Endodermal cell (in vitro differentiated cells): ENCODE measurements around the gene VPS37C. TPM values are rescaled to one million over a fixed set of nuclear protein-coding genes. Genes with fewer than 3 reads are reported as not detected.

ENCODE experiments used
- DNase-seq: peaks from one replicate; pipeline ENCODE4 v3.0.0-alpha.2; 2017
- H3K27ac ChIP-seq: 2 replicates; pipeline ENCODE4 v1.5.1; 2013; ENCODE audit warnings: mild to moderate bottlenecking, low read depth, low read length, moderate library complexity
- H3K27me3 ChIP-seq: 2 replicates; pipeline ENCODE4 v1.6.1; 2013; ENCODE audit warnings: mild to moderate bottlenecking, low read length, moderate library complexity; ENCODE audit not compliant: insufficient read depth, control insufficient read depth, poor library complexity, severe bottlenecking
- H3K36me3 ChIP-seq: 2 replicates; pipeline ENCODE4 v1.7.0; 2013; ENCODE audit warnings: mild to moderate bottlenecking, low read length, moderate library complexity; ENCODE audit not compliant: control insufficient read depth, insufficient read depth
- H3K4me1 ChIP-seq: one replicate; pipeline ENCODE4 v1.7.0; 2013; ENCODE audit warnings: low read length; ENCODE audit not compliant: control insufficient read depth, insufficient read depth
- H3K4me3 ChIP-seq: 2 replicates; pipeline ENCODE4 v1.5.1; 2013; ENCODE audit warnings: mild to moderate bottlenecking, low read length, moderate library complexity
- H3K9ac ChIP-seq: 2 replicates; pipeline ENCODE4 v1.6.1; 2013; ENCODE audit warnings: mild to moderate bottlenecking, low read length, moderate library complexity; ENCODE audit not compliant: poor library complexity, severe bottlenecking; ENCODE audit errors: extremely low read depth
- H3K9me3 ChIP-seq: 2 replicates; pipeline ENCODE4 v1.6.1; 2013; ENCODE audit warnings: mild to moderate bottlenecking, low read length, moderate library complexity; ENCODE audit not compliant: control insufficient read depth
- H3K27ac Mint-ChIP-seq: 2 replicates; pipeline ENCODE4 v1.8.0; 2020; ENCODE audit warnings: mixed read lengths
- H3K27me3 Mint-ChIP-seq: 2 replicates; pipeline ENCODE4 v1.8.0; 2021; ENCODE audit warnings: mild to moderate bottlenecking, mixed read lengths; ENCODE audit not compliant: insufficient read depth
- H3K36me3 Mint-ChIP-seq: 2 replicates; pipeline ENCODE4 v1.8.0; 2020; ENCODE audit warnings: low read depth, mixed read lengths
- H3K4me1 Mint-ChIP-seq: 2 replicates; pipeline ENCODE4 v1.8.0; 2020; ENCODE audit warnings: mixed read lengths
- H3K4me3 Mint-ChIP-seq: 2 replicates; pipeline ENCODE4 v1.8.0; 2020; ENCODE audit warnings: mild to moderate bottlenecking, moderate library complexity, mixed read lengths
- H3K9me3 Mint-ChIP-seq: 2 replicates; pipeline ENCODE4 v1.8.0; 2020; ENCODE audit warnings: mild to moderate bottlenecking, mixed read lengths
- WGBS, 2 experiments: methylation state at CpG; one replicate each; pipeline versions ENCODE4 v1.1.5 to v1.1.7; 2013; ENCODE audit warnings: missing lambda C conversion rate in 2 of 2, mixed read lengths in 1 of 2; ENCODE audit not compliant: insufficient coverage in 1 of 2, insufficient read length in 1 of 2; 5-methylcytosine and 5-hydroxymethylcytosine counted together
- total RNA-seq, 2 donors: library from RNA; stranded (reverse); fragmentation: NEBNext Ultra II Directional in 1 of 2; extraction: Animal tissue kit (Norgen Biotek cat#: 25700) in 1 of 2; gene quantifications; 2 replicates in 1 of 2; 3 replicates in 1 of 2; pipeline ENCODE4 v1.2.1, GENCODE V29; 2021
- TF ChIP-seq, protein P1 (sequence below): fragments of 200-600 bp; sonication (generic); conservative IDR thresholded peaks from 2 replicates; pipeline ENCODE4 v1.5.0; 2021; ENCODE audit warnings: antibody characterized with exemption, mild to moderate bottlenecking

The VPS37C gene
- total RNA-seq, 2 donors from 2014 or later = 23.9 to 26.7 TPM

DNA sequence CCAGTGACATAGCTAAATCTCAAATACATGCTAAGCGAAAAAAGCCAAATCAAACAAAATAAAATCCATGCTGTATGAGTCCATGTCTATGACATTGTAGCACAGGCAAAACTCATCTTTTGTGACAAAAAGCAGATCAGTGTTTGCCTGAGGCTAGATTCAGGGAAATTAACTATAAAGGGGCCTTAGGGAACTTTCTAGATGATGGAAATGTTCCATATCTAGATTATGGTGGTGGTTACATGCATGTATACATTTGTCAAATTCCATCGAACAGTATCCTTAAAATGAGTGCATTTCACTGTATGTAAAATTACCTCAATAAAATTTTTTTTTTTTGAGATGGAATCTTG lies 44.1 kb downstream of the VPS37C start:
- Histone ChIP-seq H3K9ac (no peak overlapping the region), H3K4me1 (no peaks in the 10 kb centered on the region), H3K4me3 (no peak overlapping the region), H3K27me3 (no peaks in the 10 kb centered on the region), H3K9me3 (no peaks in the 10 kb centered on the region), H3K27ac (no peak overlapping the region), H3K36me3 (no peaks in the 10 kb centered on the region)
- 98 to 100% methylated on average over 1 to 2 of the region's 2 CpGs for WGBS, 2 experiments
- Mint-ChIP-seq H3K4me1 (peaks cover 16% of the 10 kb centered on the region), H3K27me3 (peaks cover 5% of the 10 kb centered on the region), H3K27ac (no peak overlapping the region), H3K36me3 (no peaks in the 10 kb centered on the region), H3K4me3 (no peak overlapping the region), H3K9me3 (no peaks in the 10 kb centered on the region)
- TF ChIP-seq, protein P1, sequence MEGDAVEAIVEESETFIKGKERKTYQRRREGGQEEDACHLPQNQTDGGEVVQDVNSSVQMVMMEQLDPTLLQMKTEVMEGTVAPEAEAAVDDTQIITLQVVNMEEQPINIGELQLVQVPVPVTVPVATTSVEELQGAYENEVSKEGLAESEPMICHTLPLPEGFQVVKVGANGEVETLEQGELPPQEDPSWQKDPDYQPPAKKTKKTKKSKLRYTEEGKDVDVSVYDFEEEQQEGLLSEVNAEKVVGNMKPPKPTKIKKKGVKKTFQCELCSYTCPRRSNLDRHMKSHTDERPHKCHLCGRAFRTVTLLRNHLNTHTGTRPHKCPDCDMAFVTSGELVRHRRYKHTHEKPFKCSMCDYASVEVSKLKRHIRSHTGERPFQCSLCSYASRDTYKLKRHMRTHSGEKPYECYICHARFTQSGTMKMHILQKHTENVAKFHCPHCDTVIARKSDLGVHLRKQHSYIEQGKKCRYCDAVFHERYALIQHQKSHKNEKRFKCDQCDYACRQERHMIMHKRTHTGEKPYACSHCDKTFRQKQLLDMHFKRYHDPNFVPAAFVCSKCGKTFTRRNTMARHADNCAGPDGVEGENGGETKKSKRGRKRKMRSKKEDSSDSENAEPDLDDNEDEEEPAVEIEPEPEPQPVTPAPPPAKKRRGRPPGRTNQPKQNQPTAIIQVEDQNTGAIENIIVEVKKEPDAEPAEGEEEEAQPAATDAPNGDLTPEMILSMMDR = no peak
- no peak for DNase-seq

DNA sequence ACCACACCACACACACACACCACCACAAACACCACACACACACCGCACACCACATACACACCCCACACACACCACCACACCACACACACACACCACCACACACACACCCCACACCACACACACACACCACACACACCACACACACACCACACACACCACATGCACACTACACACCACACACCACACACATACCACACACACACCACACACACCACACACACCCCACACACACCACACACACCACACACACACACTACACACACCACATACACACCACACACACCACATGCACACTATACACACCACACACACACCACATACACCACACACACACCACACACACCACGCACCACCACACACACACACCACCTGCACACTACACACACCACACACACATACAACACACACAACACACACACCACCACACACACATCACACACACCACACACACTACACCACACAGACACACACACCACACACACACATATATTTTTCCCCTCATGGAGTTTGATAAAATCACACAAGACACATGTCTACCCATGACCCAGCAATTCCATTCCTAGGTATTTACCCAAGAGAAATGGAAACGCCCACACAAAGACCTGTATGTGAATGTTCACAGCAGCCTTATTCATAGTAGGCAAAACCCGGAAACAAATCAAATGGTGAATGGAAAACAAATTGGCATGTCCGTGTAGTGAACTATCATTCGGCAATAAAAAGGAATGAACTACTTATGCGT lies 44.6 kb downstream of the VPS37C start:
- DNase-seq = no peak
- Histone ChIP-seq H3K36me3 (no peaks in the 10 kb centered on the region), H3K4me3 (no peak overlapping the region), H3K27ac (no peak overlapping the region), H3K9ac (no peak overlapping the region), H3K4me1 (no peaks in the 10 kb centered on the region), H3K27me3 (no peaks in the 10 kb centered on the region), H3K9me3 (no peaks in the 10 kb centered on the region)
- TF ChIP-seq, protein P1 = no peak
- 90 to 93% methylated on average over 5 to 6 of the region's 7 CpGs for WGBS, 2 experiments
- H3K27me3 Mint-ChIP-seq = peaks cover 7% of the 10 kb centered on the region
- no peaks in the 10 kb centered on the region for H3K9me3 Mint-ChIP-seq
- no peak overlapping the region for H3K4me3 Mint-ChIP-seq
- peaks cover 16% of the 10 kb centered on the region for H3K4me1 Mint-ChIP-seq
- H3K36me3 Mint-ChIP-seq = no peaks in the 10 kb centered on the region
- H3K27ac Mint-ChIP-seq = no peak overlapping the region

DNA sequence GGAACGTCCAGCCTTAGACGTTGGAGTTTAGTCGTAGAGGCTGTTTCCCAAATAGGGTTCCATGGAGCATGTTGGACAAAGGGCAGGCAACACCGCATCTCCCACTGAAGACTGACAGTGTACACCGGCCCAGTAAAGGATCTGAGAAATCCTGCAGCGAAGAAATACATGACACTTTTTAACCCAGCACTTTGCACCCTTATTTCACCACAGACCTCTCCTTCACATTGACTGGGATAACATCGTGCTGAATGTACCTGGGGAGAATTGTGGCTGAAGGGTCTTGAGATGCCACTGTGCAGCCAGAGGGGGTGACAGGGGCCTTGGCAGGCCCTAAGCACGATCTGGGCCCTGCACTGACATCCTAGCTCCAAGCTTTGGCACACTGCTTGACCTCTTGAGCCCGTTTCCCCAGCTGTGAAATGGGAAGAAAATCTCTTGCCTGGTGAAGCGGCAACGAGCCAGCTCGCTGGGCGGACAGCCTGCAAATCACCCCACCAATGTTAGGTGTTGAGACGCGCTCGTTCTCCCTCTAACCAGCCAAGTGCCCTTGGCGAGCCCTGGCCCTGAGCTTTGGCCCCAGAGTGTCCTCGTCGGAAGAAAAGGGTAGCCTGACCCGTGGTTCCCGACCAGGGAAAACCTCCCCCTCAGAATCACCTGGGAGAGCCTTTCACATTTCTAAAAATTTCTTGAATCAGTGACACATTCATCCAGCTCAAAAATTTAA lies 45.6 kb downstream of the VPS37C start:
- no peak overlapping the region for H3K4me3 Mint-ChIP-seq

More for the DNA sequence above, 45.6 kb downstream of the VPS37C start:
- WGBS, 2 experiments = 91 to 95% methylated on average over 16 to 21 of the region's 21 CpGs
- TF ChIP-seq, protein P1 = no peak
- H3K27ac Mint-ChIP-seq = no peak overlapping the region
- peaks cover 10% of the 10 kb centered on the region for H3K4me1 Mint-ChIP-seq
- H3K4me3 ChIP-seq = no peak overlapping the region
- H3K27me3 ChIP-seq = no peaks in the 10 kb centered on the region
- no peak for DNase-seq
- H3K36me3 ChIP-seq = no peaks in the 10 kb centered on the region
- no peaks in the 10 kb centered on the region for H3K9me3 ChIP-seq
- H3K36me3 Mint-ChIP-seq = no peaks in the 10 kb centered on the region
- H3K4me1 ChIP-seq = no peaks in the 10 kb centered on the region
- H3K9ac ChIP-seq = no peak overlapping the region
- H3K27ac ChIP-seq = no peak overlapping the region
- H3K27me3 Mint-ChIP-seq = peaks cover 7% of the 10 kb centered on the region
- H3K9me3 Mint-ChIP-seq = no peaks in the 10 kb centered on the region
